MM.1S (cell line): ENCODE results near the gene AQP5.

ENCODE experiments used
- DNase-seq: peaks from one replicate; pipeline ENCODE4 v3.0.0-alpha.2; 2015
- H2AFZ ChIP-seq: fragments of 300-600 bp; sonication (generic); 2 replicates; pipeline ENCODE4 v1.6.0; 2016; ENCODE audit warnings: antibody characterized with exemption, low read length
- H3F3A ChIP-seq: fragments of 300-600 bp; sonication (generic); 2 replicates; pipeline ENCODE4 v1.6.1; 2016; ENCODE audit warnings: mild to moderate bottlenecking, antibody characterized with exemption, low read length, moderate library complexity, mixed read lengths; ENCODE audit not compliant: insufficient read depth
- H3K27ac ChIP-seq: fragments of 300-600 bp; sonication (generic); 2 replicates; pipeline ENCODE4 v1.5.1; 2016; ENCODE audit warnings: mild to moderate bottlenecking, low read length
- H3K27me3 ChIP-seq: fragments of 300-600 bp; sonication (generic); replicated peaks from 2 replicates; pipeline ENCODE4 v1.6.0; 2016; ENCODE audit warnings: low read length; ENCODE audit not compliant: insufficient read depth
- H3K36me3 ChIP-seq: fragments of 300-600 bp; sonication (generic); replicated peaks from 2 replicates; pipeline ENCODE4 v1.6.1; 2016; ENCODE audit warnings: mild to moderate bottlenecking, low read length, mixed read lengths; ENCODE audit not compliant: insufficient read depth
- H3K4me1 ChIP-seq: fragments of 300-600 bp; sonication (generic); 2 replicates; pipeline ENCODE4 v1.6.1; 2016; ENCODE audit warnings: low read length, mixed read lengths
- H3K4me2 ChIP-seq: fragments of 300-600 bp; sonication (generic); 2 replicates; pipeline ENCODE4 v1.6.0; 2016; ENCODE audit warnings: low read depth, low read length
- H3K4me3 ChIP-seq: fragments of 300-600 bp; sonication (generic); 2 replicates; pipeline ENCODE4 v1.5.1; 2016; ENCODE audit warnings: low read length, mixed read lengths
- H3K79me2 ChIP-seq: fragments of 300-600 bp; sonication (generic); 2 replicates; pipeline ENCODE4 v1.6.1; 2016; ENCODE audit warnings: mixed run types, low read length, mixed read lengths
- H3K9ac ChIP-seq: fragments of 300-600 bp; sonication (generic); 2 replicates; pipeline ENCODE4 v1.6.1; 2016; ENCODE audit warnings: low read length, mixed read lengths
- H3K9me2 ChIP-seq: fragments of 300-600 bp; sonication (generic); replicated peaks from 2 replicates; pipeline ENCODE4 v1.6.1; 2016; ENCODE audit warnings: mild to moderate bottlenecking, low read length, mixed read lengths; ENCODE audit not compliant: insufficient read depth
- H3K9me3 ChIP-seq: fragments of 300-600 bp; sonication (generic); replicated peaks from 2 replicates; pipeline ENCODE4 v1.6.1; 2016; ENCODE audit warnings: mild to moderate bottlenecking, low read length, mixed read lengths; ENCODE audit not compliant: insufficient read depth
- H4K20me1 ChIP-seq: fragments of 300-600 bp; sonication (generic); 2 replicates; pipeline ENCODE4 v1.6.1; 2016; ENCODE audit warnings: mild to moderate bottlenecking, low read length, moderate library complexity, mixed read lengths; ENCODE audit not compliant: insufficient read depth
- CTCF ChIP-seq: fragments of 300-600 bp; sonication (generic); IDR thresholded peaks from 2 replicates; pipeline ENCODE4 v1.5.1; 2016; ENCODE audit warnings: antibody characterized with exemption, low read length, mixed read lengths
- EZH2 ChIP-seq: fragments of 300-600 bp; sonication (generic); optimal IDR thresholded peaks from 2 replicates; pipeline ENCODE3; 2017; ENCODE audit warnings: low read depth, mild to moderate bottlenecking, antibody characterized with exemption, low read length, mixed read lengths
- EZH2phosphoT487 ChIP-seq: fragments of 300-600 bp; sonication (generic); IDR thresholded peaks from 2 replicates; pipeline ENCODE4 v1.6.1; 2018; ENCODE audit warnings: antibody characterized with exemption, low read length

Gene AQP5

GRCh38 chr12:50013361-50014147 is 51.9 kb downstream of the AQP5 start:
- H3K9me3 ChIP-seq = no peaks in the 10 kb centered on the region
- peaks cover 81% of the 10 kb centered on the region for H3K79me2 ChIP-seq
- no peaks in the 10 kb centered on the region for H3K27me3 ChIP-seq
- H3K9ac ChIP-seq = no peak overlapping the region
- no peak for DNase-seq
- no peaks in the 10 kb centered on the region for H3F3A ChIP-seq
- H4K20me1 ChIP-seq = peaks cover 4% of the 10 kb centered on the region; the same call in 1 of the 2 replicates
- H3K4me2 ChIP-seq = no peak overlapping the region
- no peak overlapping the region for H3K4me3 ChIP-seq
- 0 out of 2 replicates have a peak, but pooled peaks cover 10% of the 10 kb centered on the region for H3K36me3 ChIP-seq
- no peak for TF ChIP-seq CTCF
- no peak for TF ChIP-seq EZH2
- TF ChIP-seq EZH2phosphoT487 = no peak
- H3K9me2 ChIP-seq = no peaks in the 10 kb centered on the region
- no peaks in the 10 kb centered on the region for H3K4me1 ChIP-seq
- H2AFZ ChIP-seq = no peak overlapping the region
- no peak overlapping the region for H3K27ac ChIP-seq

GRCh38 chr12:50014342-50014741 is 52.7 kb downstream of the AQP5 start:
- peaks cover 83% of the 10 kb centered on the region for H3K79me2 ChIP-seq
- H2AFZ ChIP-seq = no peak overlapping the region
- no peaks in the 10 kb centered on the region for H3K9me2 ChIP-seq
- DNase-seq = no peak
- H3K36me3 ChIP-seq = 0 out of 2 replicates have a peak, but pooled peaks cover 10% of the 10 kb centered on the region
- no peak for TF ChIP-seq CTCF
- TF ChIP-seq EZH2 = no peak
- TF ChIP-seq EZH2phosphoT487 = no peak
- H3K4me3 ChIP-seq = no peak overlapping the region
- H4K20me1 ChIP-seq = peaks cover 4% of the 10 kb centered on the region; the same call in 1 of the 2 replicates
- H3K4me2 ChIP-seq = no peak overlapping the region
- no peak overlapping the region for H3K9ac ChIP-seq
- no peaks in the 10 kb centered on the region for H3K27me3 ChIP-seq
- H3K4me1 ChIP-seq = no peaks in the 10 kb centered on the region
- no peaks in the 10 kb centered on the region for H3K9me3 ChIP-seq
- no peaks in the 10 kb centered on the region for H3F3A ChIP-seq
- H3K27ac ChIP-seq = no peak overlapping the region
